IPS-NIHi7 (cell line): Measurements from ENCODE around the gene CES3.
A peak's percentile ranks its signal among the peaks of the same experiment; 100 is the strongest.

Experiments used
- DNase-seq: peaks from one replicate; pipeline ENCODE4 v3.0.0; 2012; ENCODE audit warnings: mixed read lengths; ENCODE audit errors: extremely low spot score

The CES3 gene, protein sequence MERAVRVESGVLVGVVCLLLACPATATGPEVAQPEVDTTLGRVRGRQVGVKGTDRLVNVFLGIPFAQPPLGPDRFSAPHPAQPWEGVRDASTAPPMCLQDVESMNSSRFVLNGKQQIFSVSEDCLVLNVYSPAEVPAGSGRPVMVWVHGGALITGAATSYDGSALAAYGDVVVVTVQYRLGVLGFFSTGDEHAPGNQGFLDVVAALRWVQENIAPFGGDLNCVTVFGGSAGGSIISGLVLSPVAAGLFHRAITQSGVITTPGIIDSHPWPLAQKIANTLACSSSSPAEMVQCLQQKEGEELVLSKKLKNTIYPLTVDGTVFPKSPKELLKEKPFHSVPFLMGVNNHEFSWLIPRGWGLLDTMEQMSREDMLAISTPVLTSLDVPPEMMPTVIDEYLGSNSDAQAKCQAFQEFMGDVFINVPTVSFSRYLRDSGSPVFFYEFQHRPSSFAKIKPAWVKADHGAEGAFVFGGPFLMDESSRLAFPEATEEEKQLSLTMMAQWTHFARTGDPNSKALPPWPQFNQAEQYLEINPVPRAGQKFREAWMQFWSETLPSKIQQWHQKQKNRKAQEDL

DNA sequence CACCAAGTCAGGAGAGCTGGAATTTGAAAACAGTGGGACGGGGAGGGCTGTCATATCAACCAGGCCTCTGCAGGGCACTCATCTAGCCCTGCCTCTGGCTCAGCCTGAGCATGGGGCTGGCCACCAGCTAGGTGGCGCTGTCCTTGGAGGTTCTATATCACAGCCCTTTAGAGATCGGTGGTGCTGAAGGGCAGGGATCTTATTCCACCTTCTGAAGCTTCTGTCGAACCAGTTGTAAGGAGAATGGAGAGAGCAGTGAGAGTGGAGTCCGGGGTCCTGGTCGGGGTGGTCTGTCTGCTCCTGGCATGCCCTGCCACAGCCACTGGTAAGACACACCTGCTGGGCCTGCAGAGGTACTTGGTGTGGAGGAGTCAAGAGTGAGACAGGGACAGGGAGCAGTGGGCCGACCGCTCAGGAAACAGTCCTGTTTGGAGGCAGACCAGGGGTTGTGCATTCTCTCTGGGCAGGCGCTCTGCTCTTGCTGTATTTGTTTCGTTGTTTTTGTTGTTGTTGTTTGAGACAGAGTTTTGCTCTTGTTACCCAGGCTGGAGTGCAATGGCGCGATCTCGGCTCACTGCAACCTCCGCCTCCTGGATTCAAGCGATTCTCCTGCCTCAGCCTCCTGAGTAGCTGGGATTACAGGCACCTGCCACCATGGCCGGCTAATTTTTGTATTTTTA is at the start of gene CES3:
TSS of gene CES3 (plus strand) at position 202 of the 680 bp plus-strand sequence. CDS start at position 244, 42 bp downstream.
- DNase-seq: peak; percentile 91

DNA sequence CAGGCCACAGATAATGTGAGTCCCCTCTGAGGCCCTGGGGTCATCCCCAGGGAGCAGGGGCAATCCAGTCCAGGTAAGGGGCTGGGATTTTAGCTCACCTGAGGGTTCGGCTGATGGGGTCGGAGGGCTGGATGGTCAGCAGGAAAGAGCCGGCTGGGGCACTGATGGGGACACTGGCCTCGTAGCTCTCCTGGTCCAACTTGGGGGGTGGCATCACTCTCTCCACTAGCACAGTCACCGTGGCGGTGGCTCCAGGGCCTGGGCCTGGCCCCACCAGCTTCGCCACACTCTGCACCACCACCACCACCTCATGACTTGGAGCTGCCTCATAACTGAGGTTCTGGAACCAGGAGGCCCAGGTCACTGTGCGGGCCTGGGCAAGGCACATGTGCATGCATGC is 49.3 kb upstream of the CES3 start:
- no peak for DNase-seq

DNA sequence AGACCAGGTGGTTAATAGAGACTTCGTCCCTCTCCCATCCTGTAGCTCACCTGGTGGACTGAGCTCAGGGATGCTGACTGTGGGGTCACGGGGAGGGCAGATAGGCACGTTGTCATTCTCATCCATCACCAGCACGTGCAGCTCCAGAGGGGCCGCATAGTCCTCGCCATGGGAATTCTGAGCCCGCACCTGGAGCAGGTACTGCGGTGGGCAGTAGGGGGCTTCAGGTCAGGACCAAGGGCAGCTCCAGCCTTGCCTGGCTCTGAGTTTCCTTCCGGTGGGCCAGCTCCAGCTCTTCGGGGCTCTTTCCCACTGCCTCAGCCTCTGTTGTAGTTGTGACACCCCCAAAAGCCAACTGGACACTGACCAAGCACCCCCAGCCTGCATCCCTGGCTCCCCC is 48.0 kb upstream of the CES3 start:
- DNase-seq: peak; percentile 83

DNA sequence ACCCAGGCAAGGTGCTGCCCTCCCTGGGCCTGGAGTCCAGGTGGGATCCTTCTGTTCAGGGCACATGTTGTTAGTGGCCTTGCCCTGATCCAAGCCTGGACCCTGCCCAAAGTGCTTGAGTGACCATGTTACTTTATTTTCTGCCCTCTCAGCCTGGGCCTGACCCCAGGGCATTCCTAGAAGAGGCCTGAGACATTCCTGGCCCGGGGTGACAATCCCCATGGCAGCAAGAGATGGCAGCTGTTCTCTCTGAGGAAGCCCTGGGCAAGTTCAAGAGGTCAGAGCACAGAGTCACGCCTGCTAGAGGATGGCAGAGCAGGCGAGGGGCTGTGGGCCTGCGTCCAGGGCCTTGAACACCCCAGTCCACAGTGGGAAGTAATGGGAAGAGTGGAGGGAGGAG is 47.4 kb upstream of the CES3 start:
- DNase-seq: no peak

DNA sequence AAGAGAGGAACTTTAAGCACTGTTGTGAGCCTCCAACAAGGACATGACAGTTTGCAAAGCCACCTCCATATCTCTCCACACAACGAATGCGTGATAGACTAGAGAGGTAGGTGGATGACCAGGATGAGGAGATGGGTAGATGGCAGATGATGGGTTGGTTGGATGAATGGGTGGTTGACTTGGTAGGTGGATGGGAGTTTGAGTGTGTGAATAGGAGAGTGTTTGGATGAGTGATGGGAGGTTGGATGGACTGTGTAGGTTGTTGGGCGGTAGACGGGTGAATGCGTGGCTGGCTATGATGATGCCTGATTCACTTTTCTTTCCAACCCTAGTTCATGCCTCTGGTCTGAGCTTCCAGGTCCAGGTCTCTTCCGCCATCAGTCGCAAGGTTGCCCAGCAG is 46.5 kb upstream of the CES3 start:
- DNase-seq: no peak

DNA sequence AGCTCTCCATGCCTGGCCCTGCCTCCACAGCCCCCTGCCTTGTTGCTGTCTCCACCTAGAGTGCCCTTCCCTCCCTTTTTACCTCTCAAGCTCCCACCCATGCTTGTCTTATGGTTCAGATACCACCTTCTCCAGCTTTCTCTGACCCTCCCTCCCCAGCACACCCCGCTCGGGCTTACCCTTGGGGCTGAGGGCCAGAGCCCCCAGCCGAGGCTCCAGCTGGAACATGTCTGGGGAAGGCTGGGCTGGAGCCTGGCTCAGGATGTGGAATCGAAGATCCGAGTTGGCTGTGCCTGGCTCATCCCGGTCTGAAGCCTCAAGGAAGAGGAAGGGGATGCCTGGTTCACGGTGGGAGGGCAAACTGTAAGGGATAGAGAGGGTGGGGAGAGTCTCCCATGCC is 46.0 kb upstream of the CES3 start:
- DNase-seq: no peak

DNA sequence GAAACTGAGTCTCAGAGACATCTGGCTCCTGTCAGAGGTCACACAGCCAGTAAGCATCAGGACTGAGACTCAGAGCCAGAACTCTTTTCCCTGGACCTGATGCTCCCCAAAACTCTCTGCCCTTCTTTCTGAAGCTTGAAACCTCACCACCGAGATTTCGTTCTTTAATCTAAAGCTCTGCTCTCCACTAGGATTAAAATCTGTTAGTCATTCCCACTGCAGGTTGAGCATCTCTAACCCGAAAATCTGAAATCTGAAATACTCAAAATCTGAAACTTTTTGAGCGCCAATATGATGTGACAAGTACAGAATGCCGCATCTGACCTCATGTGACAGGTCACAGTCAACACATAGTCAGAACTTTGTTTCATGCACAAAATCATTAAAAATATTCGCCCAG is 44.5 kb upstream of the CES3 start:
- no peak for DNase-seq

DNA sequence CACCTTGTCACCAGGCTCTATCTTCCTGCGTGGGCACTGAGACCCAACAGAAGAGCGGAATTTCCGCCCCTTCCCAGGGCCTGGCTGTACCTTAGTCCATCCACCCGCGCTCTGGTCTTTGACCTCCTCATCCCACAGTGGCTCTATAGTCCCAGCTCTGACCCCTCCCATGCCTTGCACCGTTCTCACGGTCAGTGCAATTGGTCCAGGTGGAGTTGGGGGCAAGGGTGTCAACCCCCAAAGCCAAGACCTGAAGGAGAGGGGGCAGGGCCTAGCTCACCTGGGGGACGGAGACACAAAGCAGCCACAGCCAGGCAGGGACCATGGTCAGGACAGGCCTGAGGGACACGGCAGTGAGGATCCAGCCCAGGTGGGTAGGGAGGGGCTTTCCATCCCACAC is 43.3 kb upstream of the CES3 start:
- no peak for DNase-seq

DNA sequence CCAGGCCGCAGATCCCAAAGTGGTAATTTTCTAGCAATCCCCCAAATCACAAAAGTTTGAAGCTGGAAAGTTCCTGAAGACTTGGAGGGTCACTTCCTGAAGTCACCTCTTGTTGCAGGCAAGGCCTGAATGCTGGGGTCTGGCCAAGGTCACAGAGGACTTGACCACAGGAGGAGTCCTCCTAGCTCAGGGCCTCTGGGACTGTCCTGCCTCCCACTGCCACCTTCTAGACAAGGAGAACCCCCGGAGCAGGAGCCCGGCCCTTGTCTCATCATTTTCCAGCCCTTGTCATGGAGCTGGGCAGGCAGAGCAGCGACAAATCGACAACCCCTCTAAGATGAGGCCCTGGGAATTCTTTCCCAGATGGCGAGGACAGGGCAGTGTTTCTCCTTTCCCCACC is 42.7 kb upstream of the CES3 start:
- DNase-seq: no peak

DNA sequence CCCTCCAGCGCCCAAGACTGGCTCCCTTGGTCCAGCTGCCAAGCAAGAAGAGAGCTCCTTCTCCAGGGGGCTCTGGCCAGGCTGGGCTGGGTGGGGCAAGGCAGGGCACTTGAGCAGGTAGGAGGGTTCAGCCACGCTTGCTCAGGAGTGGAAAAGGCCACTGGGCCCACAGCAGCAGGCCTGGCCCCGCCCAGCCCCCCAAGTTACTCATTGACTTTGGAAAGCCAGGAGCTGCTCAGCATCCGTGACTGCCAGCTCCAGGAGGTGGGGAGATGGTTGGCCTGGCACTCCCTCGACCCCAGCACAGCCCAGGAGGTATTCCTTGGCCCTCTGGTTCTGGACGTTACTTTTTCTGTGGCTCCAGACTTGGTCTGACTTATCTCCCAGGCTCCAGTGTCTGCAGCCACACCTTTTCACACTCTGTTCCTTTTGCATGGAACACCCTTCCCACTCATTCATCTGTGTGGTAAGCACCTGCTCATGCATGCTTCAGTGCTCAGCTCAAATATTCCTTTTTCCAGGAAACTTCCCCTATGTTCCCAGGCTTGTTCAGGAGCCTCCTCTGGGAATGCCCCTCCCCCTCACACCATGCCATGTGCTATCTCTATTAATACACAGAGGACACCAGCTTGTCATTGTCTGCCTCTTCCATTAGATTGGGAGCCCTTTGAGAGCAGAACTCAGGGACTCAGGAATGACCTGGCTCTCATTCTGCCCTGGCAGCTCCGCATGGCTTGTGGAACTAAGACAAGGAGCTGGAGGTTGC is 42.1 kb upstream of the CES3 start, which contains the start of gene CDH16:
TSS of gene CDH16 (minus strand) at position 83 of the 766 bp plus-strand sequence. CDS start 820 bp downstream, outside the sequence.
- no peak for DNase-seq

DNA sequence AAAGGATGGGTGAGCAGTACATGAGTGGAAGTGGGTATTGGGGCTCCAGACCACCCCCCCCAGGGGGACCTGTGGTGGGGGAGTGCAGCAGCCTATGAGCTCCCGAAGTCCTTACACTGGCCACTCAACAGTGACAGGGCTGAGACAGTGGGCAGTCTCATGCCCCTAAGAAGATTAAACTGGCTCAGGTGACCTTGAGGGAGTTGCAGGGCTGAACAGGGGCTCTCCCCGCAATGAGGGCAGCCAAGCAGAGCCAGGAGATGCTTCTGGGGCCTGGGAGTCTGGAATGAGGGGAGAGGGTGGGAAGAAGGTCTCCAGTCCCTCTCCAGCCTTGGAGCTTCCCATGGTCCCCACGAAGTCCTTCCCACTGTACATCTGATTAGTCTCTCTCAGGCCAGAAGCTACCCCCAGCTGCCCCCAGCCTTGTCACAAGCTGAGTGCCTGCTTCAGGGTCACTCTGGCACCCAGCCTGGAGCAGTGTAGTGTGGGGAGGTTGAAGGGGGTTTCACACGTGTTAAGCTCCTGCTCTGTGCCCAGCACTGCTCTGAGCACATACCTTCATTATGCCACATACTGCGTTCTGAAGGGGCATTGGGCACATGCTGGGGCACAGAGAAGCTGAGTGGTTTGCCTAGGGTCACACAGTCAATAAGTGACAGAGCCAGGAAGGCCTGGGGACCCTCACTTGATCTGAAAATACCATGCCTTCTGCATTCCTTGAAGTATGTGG is 41.3 kb upstream of the CES3 start:
- no peak for DNase-seq

DNA sequence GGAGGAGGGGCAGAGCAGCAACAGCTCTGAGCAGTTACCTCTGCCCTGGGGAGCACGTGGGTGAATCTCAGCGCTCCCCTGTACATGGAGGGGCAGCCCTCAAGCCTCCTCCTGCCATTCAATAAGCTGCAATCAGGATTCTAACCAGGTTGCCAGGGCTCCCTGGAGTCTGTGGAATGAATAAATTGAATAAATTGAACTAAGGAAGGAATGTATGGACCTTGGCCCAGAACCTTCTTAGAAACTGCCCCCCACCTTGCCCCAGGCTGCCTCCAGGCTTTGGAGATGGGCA is 40.8 kb upstream of the CES3 start:
- no peak for DNase-seq

DNA sequence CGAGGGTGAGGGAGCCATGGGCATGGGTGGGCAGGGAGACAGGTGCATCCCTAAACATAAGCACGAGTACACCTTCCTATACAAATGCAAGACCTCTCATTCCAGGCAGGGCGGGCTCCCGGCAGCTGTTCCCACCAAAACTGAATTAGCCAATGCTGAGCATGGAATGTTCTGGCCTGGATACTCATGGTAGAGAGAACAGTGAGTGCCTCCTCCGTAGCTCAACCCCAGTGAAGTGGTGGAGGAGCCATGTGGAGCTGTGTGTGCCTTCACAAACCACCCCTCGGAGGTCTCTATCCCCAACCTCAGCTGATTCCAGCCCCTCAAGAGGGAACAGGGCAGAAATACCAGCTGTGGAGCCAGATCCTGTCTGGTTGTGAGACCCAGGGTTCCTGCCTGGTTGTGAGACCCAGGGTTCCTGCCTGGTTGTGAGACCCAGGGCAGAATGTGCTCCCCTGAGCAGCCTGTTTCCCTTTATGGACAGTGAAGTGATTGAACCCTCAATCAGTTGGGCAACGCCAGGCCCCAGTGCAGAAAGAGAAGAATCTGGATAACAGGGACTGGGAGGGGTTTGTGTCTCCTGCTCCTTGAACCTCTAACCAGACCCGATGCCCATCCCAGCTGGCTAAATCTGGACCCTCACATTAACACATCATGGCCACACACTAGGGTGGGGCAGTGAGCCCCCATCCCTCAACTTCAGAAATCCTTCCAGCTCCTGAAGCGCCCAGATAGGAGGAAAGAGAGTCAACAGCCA is 40.0 kb upstream of the CES3 start:
- no peak for DNase-seq

DNA sequence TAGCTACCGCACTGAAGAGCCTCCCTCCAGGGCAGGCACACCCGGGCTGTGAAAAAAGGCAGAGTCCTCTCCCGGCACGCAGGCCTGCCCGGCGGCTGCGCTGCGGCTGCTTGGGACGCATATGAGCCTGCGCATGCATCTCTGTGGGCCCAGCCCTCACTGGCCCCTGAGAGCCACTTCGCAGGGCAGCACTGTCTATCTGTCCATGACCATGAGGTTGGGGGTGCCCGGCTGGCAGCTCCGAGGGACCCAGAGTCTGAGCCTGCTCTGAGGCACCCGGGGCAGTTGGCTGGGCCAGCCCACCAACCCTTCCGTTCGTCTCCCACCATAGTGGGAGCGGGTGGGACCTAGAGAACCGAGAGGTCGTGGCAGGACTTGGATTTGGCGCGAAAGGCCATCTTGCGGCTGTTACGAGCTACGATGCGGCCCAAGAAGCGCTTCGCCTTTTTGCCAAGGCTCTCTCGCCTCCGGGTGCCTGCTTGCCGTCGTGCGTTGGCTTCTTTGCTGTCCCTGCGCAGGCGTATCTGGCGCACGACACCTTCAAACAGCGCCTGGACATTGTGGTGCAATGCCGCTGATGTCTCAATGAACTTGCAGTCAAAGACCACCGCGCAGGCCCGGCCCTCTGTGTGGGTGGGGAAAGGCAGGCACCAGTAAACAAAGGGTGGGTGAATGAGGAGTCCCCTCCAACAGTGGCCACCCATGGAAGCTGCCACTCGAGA is 39.2 kb upstream of the CES3 start:
- no peak for DNase-seq

DNA sequence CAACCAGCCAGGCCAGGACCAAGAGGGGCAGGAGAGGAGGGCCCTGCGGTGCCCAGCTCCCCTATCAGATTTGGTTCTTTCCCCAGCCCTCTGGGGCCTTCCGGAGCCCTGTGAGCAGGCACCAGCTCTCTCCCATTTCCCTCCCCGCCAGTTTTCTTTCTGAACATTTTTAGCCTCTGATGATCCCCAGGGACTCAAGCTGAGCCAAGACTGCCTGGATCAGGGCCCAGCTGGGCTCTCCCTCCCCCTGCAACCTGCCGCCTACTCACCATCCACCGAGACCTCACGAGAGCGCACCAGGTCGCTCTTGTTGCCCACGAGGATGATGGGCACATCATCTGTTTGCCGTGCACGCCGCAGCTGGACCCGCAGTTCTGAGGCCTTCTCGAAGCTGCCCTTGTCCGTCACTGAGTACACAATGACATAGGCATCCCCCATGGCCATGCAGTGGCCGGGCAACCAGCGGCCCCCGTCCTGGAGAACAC is 37.8 kb upstream of the CES3 start:
- no peak for DNase-seq

DNA sequence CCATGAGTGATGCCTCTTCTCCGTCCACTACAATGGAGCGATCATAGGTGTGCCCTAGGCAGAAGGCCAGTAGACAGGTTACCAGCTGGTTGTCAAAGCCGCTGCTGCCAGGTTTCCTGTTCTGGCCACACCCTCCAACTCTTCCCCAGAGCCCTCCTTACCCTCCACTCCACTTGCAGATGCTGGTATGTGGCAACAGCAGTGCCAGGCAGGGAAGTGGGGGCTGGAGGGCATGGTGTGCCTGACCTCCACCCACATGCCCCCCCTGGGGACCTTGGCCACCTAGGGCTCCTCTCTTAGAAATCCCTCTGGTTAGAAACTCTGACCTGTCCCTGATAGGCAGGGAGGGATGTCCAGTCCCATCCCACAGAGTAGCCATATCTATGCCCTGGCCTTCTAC is 37.2 kb upstream of the CES3 start:
- no peak for DNase-seq

DNA sequence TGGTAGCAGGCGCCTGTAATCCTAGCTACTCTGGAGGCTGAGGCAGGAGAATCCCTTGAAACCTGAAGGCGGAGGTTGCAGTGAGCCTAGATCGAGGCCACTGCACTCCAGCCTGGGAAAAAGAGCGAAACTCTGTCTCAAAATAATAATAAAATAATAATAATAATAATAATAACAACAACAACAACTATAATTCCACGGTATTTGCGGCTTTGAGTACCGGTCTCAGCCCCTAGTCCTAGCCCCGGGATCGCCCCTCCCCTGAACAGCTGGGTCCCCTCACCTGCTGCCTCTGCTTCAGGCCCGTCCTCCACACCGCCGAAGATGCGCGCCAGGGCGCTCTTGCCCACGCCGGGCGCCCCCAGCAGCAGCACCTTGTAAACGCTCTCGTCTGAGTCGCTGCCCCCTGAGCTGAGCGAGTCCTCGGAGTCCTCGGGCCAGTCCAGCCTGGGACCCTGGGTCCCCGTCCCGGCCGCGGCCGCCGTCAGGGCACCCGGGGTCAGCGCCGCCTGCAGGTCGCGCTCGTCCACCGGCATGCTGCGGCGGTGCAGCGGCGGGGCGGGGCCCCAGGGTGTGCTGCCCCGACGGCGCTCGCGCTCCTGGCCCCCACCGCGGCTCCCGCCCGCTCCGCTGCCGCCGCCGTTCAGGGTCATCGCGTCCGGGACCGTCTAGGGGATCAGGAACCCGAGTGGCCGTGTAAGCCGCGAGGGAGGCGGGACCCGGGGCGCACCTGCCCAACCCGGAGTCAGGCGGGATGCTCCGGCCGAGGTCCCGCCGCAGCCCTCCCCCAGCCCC is 36.3 kb upstream of the CES3 start:
- DNase-seq: peak; percentile 91

DNA sequence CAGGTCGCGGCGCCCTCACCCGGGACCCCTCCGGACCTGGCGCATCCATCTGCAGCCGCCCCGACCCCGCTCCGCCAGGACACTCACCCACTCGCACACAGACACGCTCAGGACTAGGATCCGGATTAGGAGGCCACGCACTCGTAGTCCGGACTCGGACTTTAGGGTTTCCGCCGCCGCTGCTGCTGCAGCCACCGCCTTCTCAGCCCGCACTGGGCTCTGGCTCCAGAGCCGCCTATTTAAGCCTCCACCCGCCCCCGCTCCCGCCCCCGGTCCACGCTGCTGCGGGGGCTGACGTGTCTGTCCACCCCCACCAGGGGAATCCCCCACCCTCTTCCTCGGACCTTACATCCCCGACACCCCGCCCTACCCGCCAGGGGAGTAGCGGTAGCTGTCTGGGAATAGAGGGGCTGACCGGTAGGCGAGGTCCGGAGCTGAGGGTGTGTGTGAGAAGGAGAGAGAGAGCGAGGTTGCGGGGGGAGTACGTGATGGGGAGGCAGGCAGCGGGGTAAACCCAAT is 35.7 kb upstream of the CES3 start, which contains the start of gene RRAD:
TSS of gene RRAD (minus strand) at position 214 of the 519 bp plus-strand sequence. CDS start 356 bp downstream, outside the sequence.
- peak; percentile 54 for DNase-seq
